Measurements from ENCODE around the gene ACP1. TPM values are rescaled to one million over a fixed set of nuclear protein-coding genes. Genes with fewer than 3 reads are reported as not detected.

The ACP1 gene
- total and polyA plus RNA-seq, 2 experiments from 2014 or later, result 189 to 281 TPM

DNA sequence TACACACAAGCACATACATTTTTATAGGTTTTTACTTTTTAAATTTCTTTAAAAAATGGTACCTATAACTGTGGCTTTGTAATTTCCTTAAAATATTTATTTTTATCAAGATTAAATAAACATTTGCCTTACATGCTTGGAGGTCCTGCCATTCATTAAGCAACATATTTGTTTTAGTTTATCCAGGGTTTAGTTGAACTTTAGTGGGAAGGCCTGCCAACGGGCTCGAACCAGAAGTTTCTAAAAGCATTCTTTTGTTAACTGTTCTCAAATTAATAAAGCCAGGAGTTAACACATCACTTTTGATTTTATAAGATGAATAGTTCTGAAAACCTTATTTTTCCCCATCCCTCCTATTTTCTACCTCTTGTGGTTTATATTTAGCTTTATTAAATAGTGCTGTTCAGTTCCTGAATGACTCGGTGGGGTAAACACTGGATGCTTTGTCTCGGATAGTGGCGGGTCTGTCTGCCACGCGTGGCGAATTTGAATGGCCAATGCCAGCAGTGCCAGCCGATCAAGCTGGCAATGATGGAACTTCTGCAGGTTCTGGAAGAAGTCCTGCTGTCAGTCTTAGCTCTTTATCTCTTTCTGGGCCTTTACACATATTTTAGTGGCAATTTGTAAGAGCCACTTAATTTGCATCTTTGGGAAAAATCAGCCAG lies 33.1 kb upstream of the ACP1 start (continued):
- TF ChIP-seq, protein P1, sequence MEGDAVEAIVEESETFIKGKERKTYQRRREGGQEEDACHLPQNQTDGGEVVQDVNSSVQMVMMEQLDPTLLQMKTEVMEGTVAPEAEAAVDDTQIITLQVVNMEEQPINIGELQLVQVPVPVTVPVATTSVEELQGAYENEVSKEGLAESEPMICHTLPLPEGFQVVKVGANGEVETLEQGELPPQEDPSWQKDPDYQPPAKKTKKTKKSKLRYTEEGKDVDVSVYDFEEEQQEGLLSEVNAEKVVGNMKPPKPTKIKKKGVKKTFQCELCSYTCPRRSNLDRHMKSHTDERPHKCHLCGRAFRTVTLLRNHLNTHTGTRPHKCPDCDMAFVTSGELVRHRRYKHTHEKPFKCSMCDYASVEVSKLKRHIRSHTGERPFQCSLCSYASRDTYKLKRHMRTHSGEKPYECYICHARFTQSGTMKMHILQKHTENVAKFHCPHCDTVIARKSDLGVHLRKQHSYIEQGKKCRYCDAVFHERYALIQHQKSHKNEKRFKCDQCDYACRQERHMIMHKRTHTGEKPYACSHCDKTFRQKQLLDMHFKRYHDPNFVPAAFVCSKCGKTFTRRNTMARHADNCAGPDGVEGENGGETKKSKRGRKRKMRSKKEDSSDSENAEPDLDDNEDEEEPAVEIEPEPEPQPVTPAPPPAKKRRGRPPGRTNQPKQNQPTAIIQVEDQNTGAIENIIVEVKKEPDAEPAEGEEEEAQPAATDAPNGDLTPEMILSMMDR (conservative IDR thresholded peaks at IDR 0.05; ENCODE audit: low read depth in 2 of 2), result no peak
- TF ChIP-seq, protein P2, sequence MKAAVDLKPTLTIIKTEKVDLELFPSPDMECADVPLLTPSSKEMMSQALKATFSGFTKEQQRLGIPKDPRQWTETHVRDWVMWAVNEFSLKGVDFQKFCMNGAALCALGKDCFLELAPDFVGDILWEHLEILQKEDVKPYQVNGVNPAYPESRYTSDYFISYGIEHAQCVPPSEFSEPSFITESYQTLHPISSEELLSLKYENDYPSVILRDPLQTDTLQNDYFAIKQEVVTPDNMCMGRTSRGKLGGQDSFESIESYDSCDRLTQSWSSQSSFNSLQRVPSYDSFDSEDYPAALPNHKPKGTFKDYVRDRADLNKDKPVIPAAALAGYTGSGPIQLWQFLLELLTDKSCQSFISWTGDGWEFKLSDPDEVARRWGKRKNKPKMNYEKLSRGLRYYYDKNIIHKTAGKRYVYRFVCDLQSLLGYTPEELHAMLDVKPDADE (IDR thresholded peaks at IDR 0.05), result no peak
- TF ChIP-seq EZH2 (IDR thresholded peaks at IDR 0.05; ENCODE audit: low read depth, unreplicated experiment), result no peak

DNA sequence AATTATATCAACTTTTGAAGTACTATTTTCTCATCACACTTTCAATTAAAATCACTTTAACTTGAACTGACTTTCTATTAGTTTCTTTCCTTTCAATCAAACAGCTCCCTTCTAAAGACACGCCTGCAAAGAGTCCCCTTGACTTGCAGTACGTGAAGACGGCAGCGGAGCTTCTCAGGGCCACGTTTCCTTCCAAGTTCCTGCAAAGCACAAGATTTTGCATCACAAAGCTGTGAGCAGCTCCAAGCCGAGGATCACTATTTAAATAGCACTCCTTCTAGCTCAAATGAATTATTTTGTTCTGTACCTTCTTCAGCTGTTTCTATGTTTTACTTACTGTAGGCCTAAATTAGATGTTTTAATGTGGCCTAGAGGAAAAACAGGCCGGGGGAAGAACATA lies 31.7 kb upstream of the ACP1 start:
- H3K27ac Mint-ChIP-seq, result peak overlapping the region; percentile 82
- no peaks in the 10 kb centered on the region for H3K9me3 Mint-ChIP-seq
- TF ChIP-seq, protein P3, sequence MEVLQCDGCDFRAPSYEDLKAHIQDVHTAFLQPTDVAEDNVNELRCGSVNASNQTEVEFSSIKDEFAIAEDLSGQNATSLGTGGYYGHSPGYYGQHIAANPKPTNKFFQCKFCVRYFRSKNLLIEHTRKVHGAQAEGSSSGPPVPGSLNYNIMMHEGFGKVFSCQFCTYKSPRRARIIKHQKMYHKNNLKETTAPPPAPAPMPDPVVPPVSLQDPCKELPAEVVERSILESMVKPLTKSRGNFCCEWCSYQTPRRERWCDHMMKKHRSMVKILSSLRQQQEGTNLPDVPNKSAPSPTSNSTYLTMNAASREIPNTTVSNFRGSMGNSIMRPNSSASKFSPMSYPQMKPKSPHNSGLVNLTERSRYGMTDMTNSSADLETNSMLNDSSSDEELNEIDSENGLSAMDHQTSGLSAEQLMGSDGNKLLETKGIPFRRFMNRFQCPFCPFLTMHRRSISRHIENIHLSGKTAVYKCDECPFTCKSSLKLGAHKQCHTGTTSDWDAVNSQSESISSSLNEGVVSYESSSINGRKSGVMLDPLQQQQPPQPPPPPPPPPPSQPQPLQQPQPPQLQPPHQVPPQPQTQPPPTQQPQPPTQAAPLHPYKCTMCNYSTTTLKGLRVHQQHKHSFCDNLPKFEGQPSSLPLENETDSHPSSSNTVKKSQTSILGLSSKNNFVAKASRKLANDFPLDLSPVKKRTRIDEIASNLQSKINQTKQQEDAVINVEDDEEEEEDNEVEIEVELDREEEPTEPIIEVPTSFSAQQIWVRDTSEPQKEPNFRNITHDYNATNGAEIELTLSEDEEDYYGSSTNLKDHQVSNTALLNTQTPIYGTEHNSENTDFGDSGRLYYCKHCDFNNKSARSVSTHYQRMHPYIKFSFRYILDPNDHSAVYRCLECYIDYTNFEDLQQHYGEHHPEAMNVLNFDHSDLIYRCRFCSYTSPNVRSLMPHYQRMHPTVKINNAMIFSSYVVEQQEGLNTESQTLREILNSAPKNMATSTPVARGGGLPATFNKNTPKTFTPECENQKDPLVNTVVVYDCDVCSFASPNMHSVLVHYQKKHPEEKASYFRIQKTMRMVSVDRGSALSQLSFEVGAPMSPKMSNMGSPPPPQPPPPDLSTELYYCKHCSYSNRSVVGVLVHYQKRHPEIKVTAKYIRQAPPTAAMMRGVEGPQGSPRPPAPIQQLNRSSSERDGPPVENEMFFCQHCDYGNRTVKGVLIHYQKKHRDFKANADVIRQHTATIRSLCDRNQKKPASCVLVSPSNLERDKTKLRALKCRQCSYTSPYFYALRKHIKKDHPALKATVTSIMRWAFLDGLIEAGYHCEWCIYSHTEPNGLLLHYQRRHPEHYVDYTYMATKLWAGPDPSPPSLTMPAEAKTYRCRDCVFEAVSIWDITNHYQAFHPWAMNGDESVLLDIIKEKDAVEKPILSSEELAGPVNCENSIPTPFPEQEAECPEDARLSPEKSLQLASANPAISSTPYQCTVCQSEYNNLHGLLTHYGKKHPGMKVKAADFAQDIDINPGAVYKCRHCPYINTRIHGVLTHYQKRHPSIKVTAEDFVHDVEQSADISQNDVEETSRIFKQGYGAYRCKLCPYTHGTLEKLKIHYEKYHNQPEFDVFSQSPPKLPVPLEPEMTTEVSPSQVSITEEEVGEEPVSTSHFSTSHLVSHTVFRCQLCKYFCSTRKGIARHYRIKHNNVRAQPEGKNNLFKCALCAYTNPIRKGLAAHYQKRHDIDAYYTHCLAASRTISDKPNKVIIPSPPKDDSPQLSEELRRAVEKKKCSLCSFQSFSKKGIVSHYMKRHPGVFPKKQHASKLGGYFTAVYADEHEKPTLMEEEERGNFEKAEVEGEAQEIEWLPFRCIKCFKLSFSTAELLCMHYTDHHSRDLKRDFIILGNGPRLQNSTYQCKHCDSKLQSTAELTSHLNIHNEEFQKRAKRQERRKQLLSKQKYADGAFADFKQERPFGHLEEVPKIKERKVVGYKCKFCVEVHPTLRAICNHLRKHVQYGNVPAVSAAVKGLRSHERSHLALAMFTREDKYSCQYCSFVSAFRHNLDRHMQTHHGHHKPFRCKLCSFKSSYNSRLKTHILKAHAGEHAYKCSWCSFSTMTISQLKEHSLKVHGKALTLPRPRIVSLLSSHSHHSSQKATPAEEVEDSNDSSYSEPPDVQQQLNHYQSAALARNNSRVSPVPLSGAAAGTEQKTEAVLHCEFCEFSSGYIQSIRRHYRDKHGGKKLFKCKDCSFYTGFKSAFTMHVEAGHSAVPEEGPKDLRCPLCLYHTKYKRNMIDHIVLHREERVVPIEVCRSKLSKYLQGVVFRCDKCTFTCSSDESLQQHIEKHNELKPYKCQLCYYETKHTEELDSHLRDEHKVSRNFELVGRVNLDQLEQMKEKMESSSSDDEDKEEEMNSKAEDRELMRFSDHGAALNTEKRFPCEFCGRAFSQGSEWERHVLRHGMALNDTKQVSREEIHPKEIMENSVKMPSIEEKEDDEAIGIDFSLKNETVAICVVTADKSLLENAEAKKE (CRISPR knock-in tag; IDR thresholded peaks at IDR 0.05), result peak; percentile 63; the same call in 1 of the 2 replicates
- TF ChIP-seq ZNF331 (CRISPR knock-in tag; IDR thresholded peaks at IDR 0.05; ENCODE audit: low read depth) (no peak), CREB1 (CRISPR knock-in tag; IDR thresholded peaks at IDR 0.05; ENCODE audit: low read depth) (no peak)
- Histone ChIP-seq H2AFZ (no peak overlapping the region), H3K9me2 (ENCODE audit: insufficient read depth) (peaks cover 5% of the 10 kb centered on the region; the same call in 1 of the 2 replicates), H4K20me1 (replicated peaks; ENCODE audit: insufficient read depth) (no peaks in the 10 kb centered on the region), H3K4me3 (no peak overlapping the region), H3K79me2 (replicated peaks; ENCODE audit: insufficient read depth) (no peaks in the 10 kb centered on the region), H3K4me2 (peak overlapping the region; percentile 30), H3K36me3 (ENCODE audit: insufficient read depth) (no peaks in the 10 kb centered on the region), H3K27me3 (ENCODE audit: insufficient read depth) (no peaks in the 10 kb centered on the region), H3F3A (replicated peaks; ENCODE audit: low read depth) (no peaks in the 10 kb centered on the region), H3K4me1 (ENCODE audit: insufficient read depth) (peaks cover 17% of the 10 kb centered on the region), H3K27ac (ENCODE audit: low read depth) (no peak overlapping the region)
- no peaks in the 10 kb centered on the region for H3K27me3 Mint-ChIP-seq (ENCODE audit: insufficient read depth, low read depth, poor library complexity)
- peak overlapping the region; percentile 20; the same call in 1 of the 3 replicates for H3K4me3 Mint-ChIP-seq
- peaks cover 16% of the 10 kb centered on the region for H3K36me3 Mint-ChIP-seq (ENCODE audit: low read depth)
- peaks cover 25% of the 10 kb centered on the region for H3K4me1 Mint-ChIP-seq
- peak; percentile 99 for ATAC-seq
- peak; percentile 82 for DNase-seq (ENCODE audit: low spot score)

All from GM23338 (cell line).